Ovary (tissue), 3 donors: ENCODE measurements around the gene STAT4.

Source experiments
- CTCF ChIP-seq, 3 donors: fragments of 450-650 bp in 2 of 3; fragments of 200-600 bp in 1 of 3; IDR thresholded peaks; one replicate each; pipeline versions ENCODE4 v1.5.1 to v1.8.0; 2016 to 2022; ENCODE audit warnings: antibody characterized with exemption in 3 of 3, mild to moderate bottlenecking in 1 of 3
- POLR2A ChIP-seq: fragments of 450-650 bp; IDR thresholded peaks from one replicate; pipeline ENCODE4 v1.6.1; 2017; ENCODE audit warnings: antibody characterized with exemption, mild to moderate bottlenecking, moderate library complexity
- donor health status: DM: no; HTN: no; CAD: no.

GRCh38 chr2:191010887-191011885, 139.6 kb downstream of the STAT4 start:
- no peak for TF ChIP-seq CTCF (IDR thresholded peaks at IDR 0.05)
- no peak for TF ChIP-seq POLR2A
